Caco-2 (cell line): ENCODE measurements around the gene ANKRD40CL. TPM values are rescaled to one million over a fixed set of nuclear protein-coding genes. Genes with fewer than 3 reads are reported as not detected.

Source experiments
- BruUV-seq: library from RNA; stranded (reverse); fragments of 400-500 nt; replicated peaks from 2 replicates; lab custom pipeline; 2021; lab: Mats Ljungman, UMichigan
- CTCF ChIA-PET: fragments of 300-600 bp; sonication (Branson Sonifier 250); formaldehyde crosslinking; loops from one replicate; lab custom pipeline; 2022; ENCODE audit warnings: antibody characterized with exemption; lab: Charles Lee
- POLR2A ChIA-PET: fragments of 300-600 bp; sonication (Branson Sonifier 250); formaldehyde crosslinking; loops from one replicate; lab custom pipeline; 2022; ENCODE audit warnings: antibody characterized with exemption; lab: Charles Lee
- DNase-seq, 2 experiments: peaks; one replicate each; pipeline versions ENCODE4 v3.0.0 to v3.0.0-alpha.2; 2020 to 2022
- H3K27me3 ChIP-seq: replicated peaks from 2 replicates; pipeline ENCODE4 v1.6.0; 2011; ENCODE audit warnings: low read length; ENCODE audit not compliant: control insufficient read depth, insufficient read depth
- H3K36me3 ChIP-seq: 2 replicates; pipeline ENCODE4 v1.5.1; 2011; ENCODE audit warnings: low read length; ENCODE audit not compliant: control insufficient read depth, insufficient read depth
- H3K4me1 ChIP-seq: fragments of 250-450 bp; sonication (Bioruptor Pico); 2 replicates; pipeline ENCODE4 v1.5.1; 2020; ENCODE audit warnings: mild to moderate bottlenecking
- H3K4me3 ChIP-seq: 2 replicates; pipeline ENCODE4 v1.5.1; 2011; ENCODE audit warnings: low read depth, mild to moderate bottlenecking, control low read depth, low read length
- H3K9me3 ChIP-seq: fragments of 250-450 bp; sonication (Bioruptor Pico); 2 replicates; pipeline ENCODE4 v1.5.1; 2020; ENCODE audit warnings: mild to moderate bottlenecking, moderate library complexity
- H3K27ac Mint-ChIP-seq: one replicate; pipeline ENCODE4 v1.8.0; 2022; ENCODE audit warnings: mixed read lengths; ENCODE audit not compliant: unreplicated experiment
- H3K27me3 Mint-ChIP-seq: one replicate; pipeline ENCODE4 v1.8.0; 2022; ENCODE audit warnings: mixed read lengths; ENCODE audit not compliant: insufficient read depth, unreplicated experiment
- H3K36me3 Mint-ChIP-seq: one replicate; pipeline ENCODE4 v1.8.0; 2022; ENCODE audit warnings: mild to moderate bottlenecking, mixed read lengths; ENCODE audit not compliant: insufficient read depth, unreplicated experiment
- H3K4me1 Mint-ChIP-seq: one replicate; pipeline ENCODE4 v1.8.0; 2022; ENCODE audit warnings: low read depth, mixed read lengths; ENCODE audit not compliant: unreplicated experiment
- H3K4me3 Mint-ChIP-seq: one replicate; pipeline ENCODE4 v1.8.0; 2022; ENCODE audit warnings: mild to moderate bottlenecking, moderate library complexity, mixed read lengths; ENCODE audit not compliant: unreplicated experiment
- H3K9me3 Mint-ChIP-seq: one replicate; pipeline ENCODE4 v1.8.0; 2022; ENCODE audit warnings: mixed read lengths; ENCODE audit not compliant: unreplicated experiment
- intact Hi-C: fragments of 100-400 bp; cut with micrococcal nuclease; formaldehyde crosslinking; loops from one replicate; pipeline ENCODE4 v1.10.0; 2022; ENCODE audit not compliant: unreplicated experiment
- total RNA-seq: library from RNA; stranded (reverse); gene quantifications from 2 replicates; pipeline ENCODE4 v1.2.3, GENCODE V29; 2022
- TF ChIP-seq, protein P1 (sequence below), 2 experiments: fragments of 200-600 bp in 1 of 2; IDR thresholded peaks; 1 replicate in 1 of 2; 2 replicates in 1 of 2; pipeline versions ENCODE4 v1.5.1 to v1.8.0; 2011 to 2022; ENCODE audit warnings: antibody characterized with exemption in 1 of 2, control low read depth in 1 of 2, inconsistent platforms in 1 of 2, low read depth in 1 of 2, low read length in 1 of 2, mild to moderate bottlenecking in 1 of 2, moderate library complexity in 1 of 2; ENCODE audit not compliant: insufficient read depth in 1 of 2, severe bottlenecking in 1 of 2, unreplicated experiment in 1 of 2

Gene ANKRD40CL
- total RNA-seq, 1 experiment from 2014 or later: 11.2 TPM

DNA sequence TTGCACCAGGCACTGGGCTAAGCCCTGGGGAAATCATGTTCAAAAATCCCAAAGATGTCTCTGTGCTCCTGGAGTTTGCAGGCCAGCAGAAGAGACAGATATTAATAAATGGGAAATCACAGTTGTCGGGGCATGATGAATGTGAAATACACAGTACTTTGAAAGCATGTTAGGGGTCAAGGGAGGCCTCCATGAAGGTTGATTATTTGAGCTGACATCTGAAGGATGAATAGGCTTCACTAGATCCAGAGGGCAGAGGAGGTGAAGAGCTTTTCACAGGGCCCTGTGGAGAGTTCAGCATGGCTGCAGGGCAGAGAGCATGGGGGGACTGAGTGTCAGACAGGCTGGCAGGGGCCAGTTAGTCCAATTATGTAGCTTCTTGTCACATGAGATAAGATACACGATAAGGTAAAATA, 2.6 kb downstream of the ANKRD40CL start:
- Histone ChIP-seq H3K4me3 (no peak overlapping the region), H3K27me3 (no peaks in the 10 kb centered on the region), H3K4me1 (peaks cover 67% of the 10 kb centered on the region), H3K36me3 (no peaks in the 10 kb centered on the region), H3K9me3 (no peaks in the 10 kb centered on the region)
- DNase-seq: peak in 1 of 2 experiments; percentile 42
- intact Hi-C loops: no loop called here
- BruUV-seq: no TSS peak
- Mint-ChIP-seq H3K27me3 (no peaks in the 10 kb centered on the region), H3K36me3 (no peaks in the 10 kb centered on the region), H3K9me3 (no peaks in the 10 kb centered on the region), H3K4me1 (peaks cover 49% of the 10 kb centered on the region), H3K4me3 (no peak overlapping the region), H3K27ac (peak overlapping the region; percentile 8)
- CTCF ChIA-PET: interaction anchor here (1.4 to 6.6 kb wide), 3 partner anchors 20 to 99 kb away, joined by 4 to 49 read pairs (median 11); no protein-coding TSS in a partner anchor
- POLR2A ChIA-PET: interaction anchor here (0.7 to 2.5 kb wide), 2 partner anchors 102 to 223 kb away, joined by 5 to 19 read pairs; partner anchors contain the start of gene TOB1
- TF ChIP-seq, protein P1, sequence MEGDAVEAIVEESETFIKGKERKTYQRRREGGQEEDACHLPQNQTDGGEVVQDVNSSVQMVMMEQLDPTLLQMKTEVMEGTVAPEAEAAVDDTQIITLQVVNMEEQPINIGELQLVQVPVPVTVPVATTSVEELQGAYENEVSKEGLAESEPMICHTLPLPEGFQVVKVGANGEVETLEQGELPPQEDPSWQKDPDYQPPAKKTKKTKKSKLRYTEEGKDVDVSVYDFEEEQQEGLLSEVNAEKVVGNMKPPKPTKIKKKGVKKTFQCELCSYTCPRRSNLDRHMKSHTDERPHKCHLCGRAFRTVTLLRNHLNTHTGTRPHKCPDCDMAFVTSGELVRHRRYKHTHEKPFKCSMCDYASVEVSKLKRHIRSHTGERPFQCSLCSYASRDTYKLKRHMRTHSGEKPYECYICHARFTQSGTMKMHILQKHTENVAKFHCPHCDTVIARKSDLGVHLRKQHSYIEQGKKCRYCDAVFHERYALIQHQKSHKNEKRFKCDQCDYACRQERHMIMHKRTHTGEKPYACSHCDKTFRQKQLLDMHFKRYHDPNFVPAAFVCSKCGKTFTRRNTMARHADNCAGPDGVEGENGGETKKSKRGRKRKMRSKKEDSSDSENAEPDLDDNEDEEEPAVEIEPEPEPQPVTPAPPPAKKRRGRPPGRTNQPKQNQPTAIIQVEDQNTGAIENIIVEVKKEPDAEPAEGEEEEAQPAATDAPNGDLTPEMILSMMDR (IDR thresholded peaks at IDR 0.05; ENCODE audit: insufficient read depth in 1 of 2, low read depth in 1 of 2, low read length in 1 of 2, severe bottlenecking in 1 of 2, unreplicated experiment in 1 of 2): no peak

DNA sequence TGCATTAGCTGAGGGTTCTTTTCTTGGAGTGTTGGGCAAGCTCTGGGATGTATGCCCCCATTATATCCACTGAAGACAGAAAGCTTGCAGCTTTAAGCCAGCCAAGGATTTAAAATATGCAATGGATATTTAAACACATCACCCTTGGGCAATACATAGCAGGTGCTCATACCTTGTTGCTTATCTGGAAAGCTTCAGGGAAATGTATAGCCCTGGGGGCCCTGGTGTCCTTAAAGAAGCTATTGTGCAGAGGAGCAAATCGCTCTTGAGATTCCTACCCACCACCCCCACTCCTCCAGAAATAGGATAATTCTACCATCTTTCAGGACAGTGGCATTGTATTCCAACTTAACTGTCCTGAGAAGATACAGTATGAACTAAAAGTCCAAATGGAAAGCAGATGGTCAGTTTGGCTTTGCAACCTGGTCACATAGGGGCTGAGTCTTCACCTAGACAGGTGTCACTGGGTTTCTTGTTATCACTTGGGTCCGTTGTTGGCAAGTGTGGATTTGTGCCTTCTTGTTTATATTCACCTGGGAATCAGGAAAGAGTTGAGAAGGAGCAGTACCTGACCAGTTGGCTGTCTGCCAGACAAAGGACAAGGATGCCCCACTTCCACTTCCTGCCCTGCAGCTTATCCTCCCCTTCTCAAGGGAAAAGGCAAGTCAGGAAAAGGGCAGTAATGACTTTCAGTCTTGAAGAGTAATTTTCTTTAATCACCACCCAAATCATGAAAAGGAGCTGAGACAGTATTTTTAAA, 3.4 kb downstream of the ANKRD40CL start:
- Mint-ChIP-seq H3K27ac (peak overlapping the region; percentile 40), H3K27me3 (no peaks in the 10 kb centered on the region), H3K9me3 (no peaks in the 10 kb centered on the region), H3K36me3 (peaks cover 3% of the 10 kb centered on the region), H3K4me3 (no peak overlapping the region), H3K4me1 (peaks cover 48% of the 10 kb centered on the region)
- TF ChIP-seq, protein P1 (IDR thresholded peaks at IDR 0.05; ENCODE audit: insufficient read depth in 1 of 2, low read depth in 1 of 2, low read length in 1 of 2, severe bottlenecking in 1 of 2, unreplicated experiment in 1 of 2): no peak
- no peak overlapping the region for H3K4me3 ChIP-seq
- POLR2A ChIA-PET: interaction anchor here (0.5 to 2.5 kb wide), 6 partner anchors 19 to 321 kb away, joined by 3 to 19 read pairs (median 6); partner anchors contain the start of genes LUC7L3 and TOB1
- intact Hi-C loops: loop anchor here (2.0 kb wide), 1 partner anchor 43 kb away; no protein-coding TSS in a partner anchor
- peak; percentile 79 to 86 for DNase-seq
- CTCF ChIA-PET: interaction anchor here (0.7 to 6.6 kb wide), 11 partner anchors 16 to 367 kb away, joined by 3 to 49 read pairs (median 4); partner anchors contain the start of genes LRRC59 and TOB1
- H3K27me3 ChIP-seq: no peaks in the 10 kb centered on the region
- no peaks in the 10 kb centered on the region for H3K36me3 ChIP-seq
- peaks cover 63% of the 10 kb centered on the region for H3K4me1 ChIP-seq
- no peaks in the 10 kb centered on the region for H3K9me3 ChIP-seq
- BruUV-seq: no TSS peak

DNA sequence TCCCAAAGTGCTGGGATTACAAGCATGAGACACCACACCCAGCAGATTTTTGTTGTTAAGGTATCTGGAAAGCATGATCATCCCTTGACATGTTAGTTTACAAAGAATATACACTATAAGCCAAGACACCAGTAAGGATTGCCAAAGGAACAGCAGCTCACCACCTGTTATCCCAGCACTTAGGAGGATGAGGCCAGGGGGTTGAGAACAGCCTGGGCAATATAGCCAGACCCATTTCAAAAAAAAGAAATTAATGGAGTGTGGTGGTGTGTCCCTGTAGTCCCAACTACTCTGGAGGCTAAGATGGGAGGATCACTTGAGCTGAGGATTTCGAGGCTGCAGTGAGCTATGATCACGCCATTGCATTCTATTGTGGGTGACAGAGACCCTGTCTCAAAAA, 5.1 kb downstream of the ANKRD40CL start:
- Mint-ChIP-seq H3K36me3 (peaks cover 18% of the 10 kb centered on the region), H3K27ac (no peak overlapping the region), H3K4me1 (peaks cover 37% of the 10 kb centered on the region), H3K27me3 (no peaks in the 10 kb centered on the region), H3K4me3 (no peak overlapping the region), H3K9me3 (no peaks in the 10 kb centered on the region)
- TF ChIP-seq, protein P1 (IDR thresholded peaks at IDR 0.05; ENCODE audit: insufficient read depth in 1 of 2, low read depth in 1 of 2, low read length in 1 of 2, severe bottlenecking in 1 of 2, unreplicated experiment in 1 of 2): no peak
- no peaks in the 10 kb centered on the region for H3K27me3 ChIP-seq
- no peak for DNase-seq
- no peaks in the 10 kb centered on the region for H3K36me3 ChIP-seq
- BruUV-seq: no TSS peak
- CTCF ChIA-PET: interaction anchor here (0.9 to 6.6 kb wide), 3 partner anchors 14 to 365 kb away, joined by 3 to 49 read pairs (median 3); partner anchors contain the start of gene LRRC59
- H3K4me3 ChIP-seq: no peak overlapping the region
- intact Hi-C loops: loop anchor here (2.0 kb wide), 1 partner anchor 41 kb away; no protein-coding TSS in a partner anchor
- POLR2A ChIA-PET: interaction anchor here (2.5 kb wide), 1 partner anchor 104 kb away, joined by 19 read pairs; the partner anchor contains the start of gene TOB1
- H3K9me3 ChIP-seq: no peaks in the 10 kb centered on the region
- peaks cover 48% of the 10 kb centered on the region for H3K4me1 ChIP-seq
